ENCODE measurements around the gene FBN2. TPM values are rescaled to one million over a fixed set of nuclear protein-coding genes. Genes with fewer than 3 reads are reported as not detected.

The FBN2 gene
- total RNA-seq, 4 donors from 2014 or later: 5.4 to 14.9 (median 10.1) TPM

DNA sequence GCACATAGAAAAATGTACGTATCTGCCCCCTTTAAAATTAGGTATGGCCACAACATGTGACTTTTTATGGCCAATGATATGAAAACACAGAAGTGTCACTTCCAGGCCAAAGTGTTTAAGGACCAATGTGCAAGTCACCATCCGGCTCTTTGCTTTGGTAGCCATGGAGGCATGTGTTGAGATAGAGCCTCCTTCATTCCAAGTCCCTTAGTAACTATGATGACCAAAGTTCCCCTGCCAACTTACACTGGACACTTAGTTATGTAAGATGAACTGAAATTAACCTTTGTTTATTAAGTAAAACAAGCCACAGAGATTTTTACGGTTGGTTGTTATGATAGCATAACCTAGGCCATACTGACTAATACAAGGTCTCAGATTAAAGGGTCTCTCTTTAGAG lies 51.0 kb downstream of the FBN2 start:
- Histone ChIP-seq H3K4me3 (no peak overlapping the region), H3K4me1 (no peaks in the 10 kb centered on the region), H3K9me3 (no peaks in the 10 kb centered on the region), H3K27ac (replicated peaks in 1 of 4) (no peak overlapping the region), H3K36me3 (no peaks in the 10 kb centered on the region), H3K27me3 (no peaks in the 10 kb centered on the region)
- TF ChIP-seq POLR2AphosphoS5 (IDR thresholded peaks at IDR 0.05) (no peak), EP300 (IDR thresholded peaks at IDR 0.05) (no peak), POLR2A (IDR thresholded peaks at IDR 0.05; ENCODE audit: low read depth) (no peak)
- TF ChIP-seq, protein P1, sequence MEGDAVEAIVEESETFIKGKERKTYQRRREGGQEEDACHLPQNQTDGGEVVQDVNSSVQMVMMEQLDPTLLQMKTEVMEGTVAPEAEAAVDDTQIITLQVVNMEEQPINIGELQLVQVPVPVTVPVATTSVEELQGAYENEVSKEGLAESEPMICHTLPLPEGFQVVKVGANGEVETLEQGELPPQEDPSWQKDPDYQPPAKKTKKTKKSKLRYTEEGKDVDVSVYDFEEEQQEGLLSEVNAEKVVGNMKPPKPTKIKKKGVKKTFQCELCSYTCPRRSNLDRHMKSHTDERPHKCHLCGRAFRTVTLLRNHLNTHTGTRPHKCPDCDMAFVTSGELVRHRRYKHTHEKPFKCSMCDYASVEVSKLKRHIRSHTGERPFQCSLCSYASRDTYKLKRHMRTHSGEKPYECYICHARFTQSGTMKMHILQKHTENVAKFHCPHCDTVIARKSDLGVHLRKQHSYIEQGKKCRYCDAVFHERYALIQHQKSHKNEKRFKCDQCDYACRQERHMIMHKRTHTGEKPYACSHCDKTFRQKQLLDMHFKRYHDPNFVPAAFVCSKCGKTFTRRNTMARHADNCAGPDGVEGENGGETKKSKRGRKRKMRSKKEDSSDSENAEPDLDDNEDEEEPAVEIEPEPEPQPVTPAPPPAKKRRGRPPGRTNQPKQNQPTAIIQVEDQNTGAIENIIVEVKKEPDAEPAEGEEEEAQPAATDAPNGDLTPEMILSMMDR (IDR thresholded peaks at IDR 0.05): no peak
- intact Hi-C loops (cut with DNase I): no loop called here
- DNase-seq (ENCODE audit: extremely low spot score): no peak
- 90% methylated on average over 3 of the region's 3 CpGs for WGBS

DNA sequence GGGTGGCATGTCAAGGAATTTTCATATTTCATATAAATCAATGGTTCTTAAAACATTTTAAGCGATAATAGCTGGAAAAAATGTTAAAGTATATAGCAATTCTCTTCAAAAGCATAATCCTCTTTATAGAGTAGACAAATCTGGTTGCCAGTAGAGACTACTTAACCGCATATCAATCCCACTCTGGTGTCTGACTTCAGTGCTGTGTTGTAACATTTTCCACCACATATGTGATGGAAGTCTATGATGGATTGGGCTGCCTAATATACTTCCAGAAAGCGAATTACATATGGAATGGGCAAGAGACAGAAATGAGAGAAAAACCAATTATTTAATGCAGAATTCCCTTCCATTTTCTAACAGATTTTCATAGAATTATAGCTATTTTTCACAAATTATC lies 54.3 kb downstream of the FBN2 start:
- intact Hi-C loops (cut with DNase I): no loop called here
- 87% methylated on average over 3 of the region's 3 CpGs for WGBS
- TF ChIP-seq POLR2AphosphoS5 (IDR thresholded peaks at IDR 0.05) (no peak), EP300 (IDR thresholded peaks at IDR 0.05) (no peak), POLR2A (IDR thresholded peaks at IDR 0.05; ENCODE audit: low read depth) (no peak)
- TF ChIP-seq, protein P1 (IDR thresholded peaks at IDR 0.05): no peak
- Histone ChIP-seq H3K36me3 (no peaks in the 10 kb centered on the region), H3K4me3 (no peak overlapping the region), H3K27ac (replicated peaks in 1 of 4) (no peak overlapping the region), H3K4me1 (peaks cover 0 to 5% (median 0%) of the 10 kb centered on the region in 4 donors), H3K9me3 (no peaks in the 10 kb centered on the region), H3K27me3 (no peaks in the 10 kb centered on the region)
- no peak for DNase-seq (ENCODE audit: extremely low spot score)

DNA sequence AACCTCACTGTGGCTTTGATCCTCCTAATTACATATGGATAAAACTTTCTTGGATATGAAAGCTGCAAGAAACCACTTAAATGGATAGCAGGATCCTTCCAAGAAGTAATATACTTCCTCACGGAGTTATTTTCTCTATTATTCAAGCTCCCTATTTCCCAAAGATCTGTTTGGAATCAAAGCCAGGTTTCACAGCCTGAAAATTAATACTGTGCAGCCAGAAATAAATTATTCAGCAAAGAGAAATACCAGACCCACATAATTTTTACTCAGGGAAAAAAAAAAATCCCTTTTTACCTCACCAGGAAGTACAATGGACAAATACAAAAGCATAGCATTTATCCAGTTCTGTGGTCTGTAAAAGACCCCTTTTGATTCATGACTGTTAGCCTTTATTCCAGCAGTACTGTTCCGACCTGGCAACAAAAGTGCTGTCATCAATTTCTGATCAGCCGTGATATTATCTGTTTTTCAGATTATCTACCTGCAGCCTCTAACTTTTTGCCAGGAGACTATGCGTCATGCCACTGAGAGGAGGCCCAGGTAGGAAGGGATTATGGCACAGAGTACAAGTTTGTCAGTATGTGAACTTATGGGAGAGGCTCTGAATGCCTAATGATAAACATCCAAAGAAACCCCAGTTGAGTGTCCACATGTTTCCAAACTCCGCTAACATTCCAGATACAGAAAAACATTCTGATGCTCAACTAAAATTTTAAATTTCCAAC lies 57.0 kb downstream of the FBN2 start:
- Histone ChIP-seq H3K9me3 (no peaks in the 10 kb centered on the region), H3K4me3 (no peak overlapping the region), H3K27ac (replicated peaks in 1 of 4) (no peak overlapping the region), H3K4me1 (peaks cover 0 to 5% (median 2%) of the 10 kb centered on the region in 4 donors), H3K36me3 (no peaks in the 10 kb centered on the region), H3K27me3 (no peaks in the 10 kb centered on the region)
- TF ChIP-seq, protein P1 (IDR thresholded peaks at IDR 0.05): no peak
- TF ChIP-seq POLR2AphosphoS5 (IDR thresholded peaks at IDR 0.05) (no peak), EP300 (IDR thresholded peaks at IDR 0.05) (no peak), POLR2A (IDR thresholded peaks at IDR 0.05; ENCODE audit: low read depth) (no peak)
- 61% methylated on average over 5 of the region's 5 CpGs for WGBS
- no peak for DNase-seq (ENCODE audit: extremely low spot score)
- intact Hi-C loops (cut with DNase I): no loop called here

DNA sequence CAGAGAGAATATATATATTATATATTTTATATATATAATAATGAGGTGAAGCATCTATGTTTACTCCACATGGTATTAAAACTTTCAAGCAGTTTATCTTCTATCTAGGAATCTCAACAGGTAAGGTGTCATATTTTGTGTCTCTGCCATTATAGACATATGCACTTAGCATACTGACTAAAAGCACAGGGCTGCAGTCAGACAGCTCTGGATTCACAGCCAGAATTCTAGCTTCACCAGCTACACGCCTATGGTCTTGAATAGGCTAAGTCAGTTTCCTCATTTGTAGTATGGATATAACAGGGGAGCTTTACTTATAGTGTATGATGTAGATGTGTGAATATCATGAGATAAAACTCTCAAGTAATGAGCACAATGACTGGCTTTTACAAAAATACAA lies 57.9 kb downstream of the FBN2 start:
- H3K9me3 ChIP-seq: no peaks in the 10 kb centered on the region
- no peak for DNase-seq (ENCODE audit: extremely low spot score)
- H3K27ac ChIP-seq (replicated peaks in 1 of 4): no peak overlapping the region
- H3K27me3 ChIP-seq: no peaks in the 10 kb centered on the region
- 89% methylated on average over 1 of the region's 1 CpG for WGBS
- intact Hi-C loops (cut with DNase I): no loop called here
- no peaks in the 10 kb centered on the region for H3K36me3 ChIP-seq
- no peak overlapping the region for H3K4me3 ChIP-seq
- peaks cover 0 to 5% (median 2%) of the 10 kb centered on the region in 4 donors for H3K4me1 ChIP-seq
- TF ChIP-seq, protein P1 (IDR thresholded peaks at IDR 0.05): no peak
- TF ChIP-seq POLR2A (IDR thresholded peaks at IDR 0.05; ENCODE audit: low read depth) (no peak), EP300 (IDR thresholded peaks at IDR 0.05) (no peak), POLR2AphosphoS5 (IDR thresholded peaks at IDR 0.05) (no peak)

Data from esophagus muscularis mucosa (tissue), 4 donors.